NT2/D1 (cell line): ENCODE results near the gene UBE2Q2.
A peak's percentile ranks its signal among the peaks of the same experiment; 100 is the strongest.

ENCODE experiments used
- DNase-seq: peaks from one replicate; pipeline ENCODE4 v3.0.0-alpha.2; 2011; ENCODE audit warnings: low read depth, low spot score
- H3K27me3 ChIP-seq: 2 replicates; pipeline ENCODE4 v1.6.0; 2011; ENCODE audit warnings: mild to moderate bottlenecking; ENCODE audit not compliant: insufficient read length, insufficient read depth
- H3K36me3 ChIP-seq: 2 replicates; pipeline ENCODE4 v1.6.1; 2011; ENCODE audit warnings: mild to moderate bottlenecking, low read length, mixed read lengths; ENCODE audit not compliant: insufficient read depth, insufficient read length
- H3K4me1 ChIP-seq: 2 replicates; pipeline ENCODE4 v1.5.1; 2011; ENCODE audit not compliant: insufficient read depth, insufficient read length
- H3K4me3 ChIP-seq: 2 replicates; pipeline ENCODE4 v1.5.1; 2011; ENCODE audit warnings: low read depth; ENCODE audit not compliant: insufficient read length
- H3K9ac ChIP-seq: 2 replicates; pipeline ENCODE4 v1.6.0; 2011; ENCODE audit warnings: low read depth; ENCODE audit not compliant: insufficient read length
- H3K9me3 ChIP-seq: 2 replicates; pipeline ENCODE4 v1.5.1; 2011; ENCODE audit warnings: mild to moderate bottlenecking, low read length; ENCODE audit not compliant: insufficient read depth
- SUZ12 ChIP-seq: IDR thresholded peaks from 2 replicates; pipeline ENCODE4 v1.6.1; 2011; ENCODE audit not compliant: insufficient read length, insufficient read depth; ENCODE audit errors: extremely low read depth
- YY1 ChIP-seq: IDR thresholded peaks from 2 replicates; pipeline ENCODE4 v1.6.1; 2011; ENCODE audit not compliant: insufficient read length, insufficient read depth
- ZNF274 ChIP-seq: IDR thresholded peaks from 2 replicates; pipeline ENCODE4 v1.6.1; 2011; ENCODE audit warnings: mild to moderate bottlenecking, low read depth, low read length

The UBE2Q2 gene

GRCh38 chr15:75808563-75808962, 34.7 kb upstream of the UBE2Q2 start:
- H3K4me1 ChIP-seq, result no peaks in the 10 kb centered on the region
- TF ChIP-seq SUZ12 (no peak), YY1 (no peak), ZNF274 (no peak)
- no peak overlapping the region for H3K9ac ChIP-seq
- no peak for DNase-seq
- H3K27me3 ChIP-seq, result no peaks in the 10 kb centered on the region
- no peaks in the 10 kb centered on the region for H3K36me3 ChIP-seq
- H3K4me3 ChIP-seq, result no peak overlapping the region
- H3K9me3 ChIP-seq, result no peaks in the 10 kb centered on the region

- TF ChIP-seq ZNF274 (no peak), YY1 (no peak), SUZ12 (no peak)
Observed at GRCh38 chr15:75809986-75810750, 33.1 kb upstream of the UBE2Q2 start.

GRCh38 chr15:75810874-75811498, 32.3 kb upstream of the UBE2Q2 start:
- no peak for DNase-seq
- H3K9ac ChIP-seq, result no peak overlapping the region
- TF ChIP-seq YY1, result no peak

More at GRCh38 chr15:75809986-75810750, 33.1 kb upstream of the UBE2Q2 start:
- DNase-seq, result peak; percentile 57
- Histone ChIP-seq H3K9ac (no peak overlapping the region), H3K36me3 (no peaks in the 10 kb centered on the region), H3K9me3 (no peaks in the 10 kb centered on the region), H3K4me3 (no peak overlapping the region), H3K4me1 (no peaks in the 10 kb centered on the region), H3K27me3 (no peaks in the 10 kb centered on the region)

GRCh38 chr15:75811626-75812025, 31.6 kb upstream of the UBE2Q2 start:
- no peaks in the 10 kb centered on the region for H3K36me3 ChIP-seq
- TF ChIP-seq SUZ12, result no peak
- TF ChIP-seq ZNF274, result no peak
- no peak for TF ChIP-seq YY1
- no peaks in the 10 kb centered on the region for H3K27me3 ChIP-seq

More at GRCh38 chr15:75810874-75811498, 32.3 kb upstream of the UBE2Q2 start:
- no peaks in the 10 kb centered on the region for H3K27me3 ChIP-seq
- no peak overlapping the region for H3K4me3 ChIP-seq
- no peaks in the 10 kb centered on the region for H3K36me3 ChIP-seq
- no peaks in the 10 kb centered on the region for H3K9me3 ChIP-seq
- no peaks in the 10 kb centered on the region for H3K4me1 ChIP-seq

GRCh38 chr15:75814794-75815193, 28.5 kb upstream of the UBE2Q2 start:
- TF ChIP-seq SUZ12 (no peak), ZNF274 (no peak), YY1 (no peak)
- Histone ChIP-seq H3K27me3 (no peaks in the 10 kb centered on the region), H3K9me3 (no peaks in the 10 kb centered on the region), H3K36me3 (no peaks in the 10 kb centered on the region), H3K4me3 (no peak overlapping the region), H3K9ac (no peak overlapping the region), H3K4me1 (no peaks in the 10 kb centered on the region)
- DNase-seq, result no peak

More at GRCh38 chr15:75811626-75812025, 31.6 kb upstream of the UBE2Q2 start:
- no peak for DNase-seq
- Histone ChIP-seq H3K9me3 (no peaks in the 10 kb centered on the region), H3K9ac (no peak overlapping the region), H3K4me3 (no peak overlapping the region), H3K4me1 (no peaks in the 10 kb centered on the region)

GRCh38 chr15:75815811-75816719, 27.2 kb upstream of the UBE2Q2 start:
- H3K27me3 ChIP-seq, result no peaks in the 10 kb centered on the region
- no peaks in the 10 kb centered on the region for H3K9me3 ChIP-seq
- TF ChIP-seq ZNF274, result no peak
- no peak for TF ChIP-seq SUZ12
- no peak for TF ChIP-seq YY1
- H3K4me3 ChIP-seq, result no peak overlapping the region
- H3K9ac ChIP-seq, result no peak overlapping the region
- no peak for DNase-seq
- H3K36me3 ChIP-seq, result no peaks in the 10 kb centered on the region
- no peaks in the 10 kb centered on the region for H3K4me1 ChIP-seq
